GM18511 (cell line): ENCODE measurements around the gene WDR17.

Experiments used
- ATAC-seq: cut with Tn5 transposase; IDR thresholded peaks from one replicate; pipeline ENCODE4 v1.9.1; 2021; ENCODE audit warnings: mild to moderate bottlenecking, moderate library complexity; ENCODE audit not compliant: unreplicated experiment

WDR17 gene

DNA sequence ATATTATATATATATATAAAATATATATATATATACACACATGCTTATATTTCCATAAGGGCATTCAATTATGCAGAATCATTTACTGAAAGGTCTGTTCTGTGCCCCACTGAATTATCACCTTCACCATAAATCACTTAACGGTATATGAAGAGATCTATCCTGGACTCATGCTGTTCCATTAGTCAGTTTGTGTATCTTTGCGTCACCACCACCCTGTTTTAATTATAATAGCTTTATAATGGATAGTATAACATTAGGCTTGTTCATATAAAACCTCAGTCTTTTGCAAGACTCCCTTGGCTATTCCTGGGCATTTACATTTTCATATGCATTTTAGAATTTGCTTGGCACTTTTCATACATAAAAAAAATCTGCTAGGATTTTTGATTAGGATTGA, 19.1 kb downstream of the WDR17 start:
- ATAC-seq, result no peak

DNA sequence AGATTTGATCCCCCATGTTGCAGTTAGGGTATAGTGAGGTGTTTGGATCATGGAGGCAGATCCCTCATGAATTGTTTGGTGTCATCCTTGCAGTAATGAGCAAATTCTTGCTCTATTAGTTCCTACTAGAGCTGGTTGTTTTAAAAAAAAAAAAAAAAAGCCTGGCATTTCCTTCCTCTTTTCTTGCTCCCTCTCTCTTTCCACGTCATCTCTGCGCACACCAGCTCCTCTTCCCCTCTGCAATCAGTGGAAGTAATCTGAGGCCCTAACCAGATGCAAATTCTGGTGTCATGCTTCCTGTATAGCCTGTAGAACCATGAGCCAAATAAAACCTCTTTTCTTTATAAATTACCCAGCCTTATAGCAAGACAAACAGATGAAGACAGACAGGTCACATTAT, 24.5 kb downstream of the WDR17 start:
- ATAC-seq, result peak; percentile 79

DNA sequence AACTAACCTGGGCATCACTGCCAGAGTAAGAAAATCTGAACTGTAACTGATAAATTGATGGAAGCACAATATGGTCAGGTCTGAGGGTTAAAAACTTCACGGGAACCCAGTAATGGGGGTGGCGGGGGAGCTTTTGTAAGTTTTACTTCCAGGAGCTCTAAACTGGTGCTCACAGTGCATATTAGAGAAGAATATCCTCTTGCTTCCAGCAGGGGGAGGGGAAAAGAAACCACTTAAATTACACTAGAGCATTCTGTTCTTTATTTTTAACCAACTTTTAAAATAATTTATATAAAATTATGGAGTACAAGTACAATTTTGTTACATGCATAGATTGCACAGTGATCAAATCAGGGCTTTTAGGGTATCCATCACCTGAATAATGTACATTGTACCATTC, 33.7 kb downstream of the WDR17 start:
- no peak for ATAC-seq

DNA sequence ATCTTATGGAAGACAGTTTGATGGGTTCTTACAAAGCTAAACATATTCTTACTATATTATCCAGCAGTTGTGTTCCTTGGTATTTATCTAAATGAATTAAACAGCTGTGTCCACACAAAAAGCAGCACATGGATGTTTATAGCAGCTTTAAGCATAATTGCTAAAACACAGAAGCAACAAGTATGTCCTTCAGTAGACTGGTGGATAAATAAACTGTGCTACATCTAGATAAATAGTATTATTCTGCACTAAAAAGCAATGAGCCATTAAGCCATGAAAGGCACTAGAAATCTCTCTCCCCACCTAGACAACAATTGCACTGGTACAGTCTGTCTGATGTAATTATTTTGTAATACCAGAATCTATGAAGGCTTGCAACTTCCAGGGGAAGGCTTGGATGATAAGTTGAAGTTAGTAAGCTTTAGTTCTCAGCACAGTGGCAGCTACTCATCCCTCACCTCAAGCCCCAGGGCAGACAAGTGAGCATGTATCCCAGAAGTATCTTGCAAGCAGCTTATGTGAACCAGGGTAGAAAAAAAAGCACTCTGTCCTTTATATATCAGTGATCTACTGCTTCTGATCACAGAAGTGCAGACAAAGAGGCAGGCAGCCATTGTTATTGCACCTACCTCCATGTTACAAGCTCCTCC, 36.9 kb downstream of the WDR17 start:
- ATAC-seq, result no peak

DNA sequence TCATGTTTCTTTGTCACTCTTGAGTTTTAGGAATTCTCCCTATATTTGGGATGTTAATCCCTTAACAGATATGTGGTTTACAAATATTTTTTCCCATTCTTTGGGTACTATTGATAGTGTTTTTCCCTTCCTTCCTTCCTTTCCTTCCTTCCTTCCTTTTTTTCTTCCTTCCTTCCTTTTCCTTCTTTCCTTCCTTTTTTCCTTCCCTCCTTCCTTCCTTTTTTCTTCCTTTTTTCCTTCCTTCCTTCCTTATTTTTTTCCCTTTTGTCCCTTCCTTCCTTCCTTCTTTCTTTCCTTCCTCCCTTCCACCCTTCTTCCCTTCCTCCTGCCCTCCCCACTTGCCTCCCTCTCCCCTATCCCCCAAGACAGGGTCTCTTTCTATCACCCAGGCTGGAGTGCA, 42.1 kb downstream of the WDR17 start:
- ATAC-seq, result no peak

DNA sequence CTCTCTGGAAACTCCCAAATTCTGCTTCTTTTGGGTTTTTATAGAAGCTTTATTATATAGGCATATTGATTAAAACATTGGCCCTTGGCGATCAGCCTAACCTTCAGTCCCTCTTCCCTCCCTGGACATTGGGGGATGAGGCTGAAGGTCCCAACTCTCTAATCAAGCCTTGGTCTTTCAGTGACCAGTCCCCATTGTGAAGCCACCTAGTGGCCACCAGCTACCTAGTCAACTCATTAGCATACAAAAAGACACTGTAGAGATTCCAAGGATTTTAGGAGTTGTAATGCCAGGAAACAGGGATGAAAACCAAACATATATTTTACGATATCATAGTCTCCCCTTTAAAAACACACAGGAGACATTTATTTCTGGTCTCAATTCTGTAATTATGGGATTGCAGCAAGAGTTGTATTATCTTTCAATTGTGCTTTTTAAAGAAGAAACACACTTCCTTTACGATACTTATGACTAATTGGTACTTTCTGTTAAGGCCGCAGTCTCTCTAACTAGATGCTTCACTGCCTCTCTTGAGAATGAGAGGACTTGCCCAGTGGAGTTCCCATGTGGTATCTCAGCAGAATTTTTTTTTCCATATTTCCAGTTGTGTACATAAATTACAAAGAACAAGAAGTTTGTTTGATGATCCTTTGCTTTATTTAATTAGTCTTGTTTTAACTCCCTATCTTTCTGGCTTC, 58.2 kb downstream of the WDR17 start:
- peak; percentile 99 for ATAC-seq

DNA sequence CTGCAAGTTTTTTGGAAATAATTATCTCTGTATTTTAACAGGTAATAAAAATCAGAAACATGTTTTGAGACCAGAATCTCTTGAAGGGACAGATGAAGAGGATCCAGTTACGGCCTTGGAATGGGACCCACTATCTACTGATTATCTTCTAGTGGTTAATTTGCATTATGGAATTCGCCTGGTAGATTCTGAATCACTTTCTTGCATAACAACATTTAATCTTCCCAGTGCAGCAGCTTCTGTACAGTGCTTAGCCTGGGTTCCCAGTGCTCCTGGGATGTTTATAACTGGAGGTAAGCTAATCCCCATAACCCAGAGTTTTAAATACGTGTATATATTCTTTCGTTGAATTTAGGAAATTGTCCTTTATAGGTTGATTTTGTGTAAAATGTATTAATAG, 59.4 kb downstream of the WDR17 start:
- no peak for ATAC-seq

DNA sequence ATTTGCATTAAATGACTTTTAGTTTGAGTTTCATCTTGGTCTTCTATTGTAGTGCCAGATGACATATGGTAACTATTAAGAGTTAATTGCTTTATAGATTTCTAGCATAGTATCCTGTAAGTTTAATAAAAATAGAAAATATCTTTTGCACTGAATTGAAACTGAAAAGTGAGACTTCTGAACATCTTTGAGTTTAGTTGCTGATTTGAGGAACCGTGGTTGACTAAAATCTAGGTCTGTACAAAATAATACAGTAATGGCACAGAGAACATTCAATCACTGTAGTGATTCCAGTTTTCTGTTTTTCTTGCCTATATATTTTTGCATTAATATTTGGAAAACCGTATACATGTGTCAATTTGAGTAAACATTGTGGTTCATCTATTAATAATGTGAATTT, 69.0 kb downstream of the WDR17 start:
- ATAC-seq, result no peak

DNA sequence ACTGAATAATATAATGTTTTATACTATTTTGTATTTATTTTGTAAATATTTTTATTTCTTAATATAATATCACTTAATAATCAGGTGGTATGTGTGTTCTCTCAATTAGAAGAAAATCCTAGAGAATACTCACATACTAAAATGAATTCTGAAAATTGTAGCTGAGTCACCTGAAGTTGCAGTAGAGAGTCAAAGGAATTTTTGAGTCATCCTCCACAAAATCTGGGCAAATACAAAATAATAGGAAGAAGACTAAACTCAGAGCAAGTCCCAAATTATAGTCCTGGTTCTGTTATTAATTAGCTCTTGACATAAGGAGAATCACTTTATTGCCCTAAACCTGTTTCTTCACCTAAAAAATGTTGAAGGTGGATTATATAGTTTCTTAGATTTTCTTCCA, 72.0 kb downstream of the WDR17 start:
- ATAC-seq, result no peak

DNA sequence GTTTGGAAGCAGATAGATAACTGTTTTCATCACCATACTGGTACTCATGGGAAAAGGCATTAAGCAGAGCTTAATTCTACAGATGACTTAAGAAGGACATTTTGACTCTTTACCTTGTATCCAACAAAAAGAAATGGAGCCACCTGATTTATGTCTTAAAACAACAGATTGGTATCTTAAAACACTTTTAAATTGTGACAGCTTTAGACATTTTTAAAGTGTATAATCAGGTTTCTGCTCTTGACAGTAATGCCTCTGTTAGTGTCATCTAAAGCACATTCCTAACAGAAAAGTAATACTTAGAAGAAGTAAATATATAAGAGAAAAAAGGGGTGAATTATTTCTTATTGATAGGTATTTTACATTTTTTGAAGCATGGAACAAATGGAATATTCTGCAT, 73.9 kb downstream of the WDR17 start:
- no peak for ATAC-seq

DNA sequence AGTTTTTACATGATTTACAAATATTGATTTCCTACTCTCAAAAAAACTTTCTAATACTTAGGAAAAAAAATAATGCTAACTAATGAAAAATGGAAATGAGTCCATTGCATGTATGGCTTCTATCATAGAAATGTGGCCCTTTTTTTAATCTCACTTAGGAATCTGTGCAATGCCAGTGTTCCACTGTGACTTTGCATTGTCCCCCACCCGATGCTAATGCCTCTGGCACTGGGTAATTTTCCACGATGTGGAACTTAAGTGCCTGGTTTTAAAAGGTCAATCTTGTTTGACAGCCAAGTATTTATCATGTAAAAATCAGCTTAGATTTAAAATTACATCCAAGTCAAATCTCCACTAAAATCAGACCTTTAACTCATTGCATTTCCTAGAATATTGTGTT, 76.6 kb downstream of the WDR17 start:
- no peak for ATAC-seq

DNA sequence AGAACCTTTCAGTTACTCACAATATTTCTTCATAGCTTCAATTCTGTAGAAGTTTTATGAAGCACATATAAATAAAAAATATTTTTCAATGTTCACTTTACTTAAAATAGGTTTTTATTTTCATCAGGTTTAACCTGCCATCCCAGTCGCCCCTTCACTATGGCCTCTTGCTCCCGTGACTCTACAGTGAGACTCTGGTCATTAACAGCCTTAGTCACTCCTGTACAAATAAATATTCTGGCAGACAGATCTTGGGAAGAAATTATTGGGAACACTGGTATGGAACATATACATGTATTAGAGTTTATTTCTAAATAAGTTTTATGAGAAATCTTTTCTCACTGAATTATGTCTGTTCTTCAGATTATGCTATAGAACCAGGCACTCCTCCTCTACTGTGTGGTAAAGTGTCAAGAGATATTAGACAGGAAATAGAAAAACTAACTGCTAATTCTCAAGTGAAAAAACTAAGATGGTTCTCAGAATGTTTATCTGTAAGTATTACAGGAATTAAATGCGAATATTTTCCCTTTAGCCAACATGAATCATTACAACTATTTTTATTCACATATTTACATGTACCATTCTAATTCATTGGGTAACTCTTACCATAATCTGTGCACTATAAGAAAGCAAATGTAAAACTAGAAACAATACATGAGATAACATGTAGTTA, 84.2 kb downstream of the WDR17 start:
- ATAC-seq, result peak; percentile 23

DNA sequence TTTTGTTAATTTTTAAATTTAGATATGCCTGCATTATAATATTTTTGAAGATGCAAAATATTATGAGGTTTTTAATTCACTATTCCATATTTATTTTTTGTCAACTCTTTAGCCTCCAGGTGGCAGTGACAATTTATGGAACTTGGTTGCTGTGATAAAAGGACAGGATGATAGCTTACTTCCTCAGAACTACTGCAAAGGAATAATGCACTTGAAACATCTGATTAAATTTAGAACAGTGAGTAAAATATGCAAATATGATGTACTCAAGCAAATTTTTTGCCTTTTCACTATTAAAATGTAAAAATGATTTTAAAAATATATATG, 84.7 kb downstream of the WDR17 start:
- ATAC-seq, result peak; percentile 51

DNA sequence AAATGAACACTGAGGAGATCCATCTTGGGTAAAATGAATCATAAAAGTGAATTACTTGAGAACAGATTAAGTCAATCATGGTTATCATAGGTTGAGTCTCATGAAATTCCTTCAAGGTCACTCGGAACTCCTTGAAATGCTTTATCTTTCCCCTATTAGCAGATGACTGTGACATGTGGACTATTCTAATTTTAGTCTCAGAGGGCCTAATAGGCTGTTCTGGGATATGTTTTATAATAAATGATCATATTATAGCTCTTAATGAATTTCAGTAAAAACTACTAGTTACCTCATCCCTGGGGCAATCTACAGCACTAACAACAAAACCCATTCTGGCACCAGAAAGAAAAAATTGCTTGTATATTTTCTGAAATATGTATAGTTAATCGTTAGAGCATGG, 85.1 kb downstream of the WDR17 start:
- no peak for ATAC-seq

DNA sequence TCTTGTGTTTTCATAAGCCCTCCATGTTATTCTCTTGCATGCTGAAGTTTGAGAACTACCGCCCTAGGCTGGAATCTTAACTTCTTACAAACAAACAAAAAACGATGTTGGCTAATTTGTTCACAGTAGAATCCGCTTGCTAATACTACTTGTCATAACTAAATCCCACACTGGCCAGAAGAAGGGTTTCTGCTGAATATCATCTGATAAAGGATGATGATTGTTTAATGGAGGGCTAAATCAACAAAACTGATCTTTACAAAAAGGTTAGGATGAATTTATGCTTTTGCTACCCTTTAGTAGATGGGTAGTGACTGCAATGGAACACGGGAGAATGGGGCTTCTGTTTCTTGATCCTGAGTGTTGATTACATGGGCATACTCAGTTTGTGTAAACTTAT, 87.5 kb downstream of the WDR17 start:
- ATAC-seq, result no peak

DNA sequence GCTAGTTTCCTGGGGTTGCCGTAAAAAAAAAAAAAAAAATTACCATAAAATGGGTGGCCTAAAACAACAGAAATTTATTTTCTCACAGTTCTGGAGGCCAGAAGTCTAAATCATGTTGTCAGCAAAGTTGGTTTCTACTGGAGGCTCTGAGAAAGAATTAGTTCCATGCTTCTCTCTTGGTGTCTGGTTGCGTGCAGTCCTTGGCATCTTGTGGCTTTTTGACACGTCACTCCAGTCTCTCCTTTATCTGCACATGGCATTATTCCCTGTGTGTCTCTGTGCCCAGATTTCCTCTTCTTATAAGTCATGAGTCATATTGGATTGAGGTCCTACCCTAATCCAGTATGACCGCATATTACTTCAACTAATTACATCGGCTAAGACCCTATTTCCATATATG, 91.0 kb downstream of the WDR17 start:
- no peak for ATAC-seq

DNA sequence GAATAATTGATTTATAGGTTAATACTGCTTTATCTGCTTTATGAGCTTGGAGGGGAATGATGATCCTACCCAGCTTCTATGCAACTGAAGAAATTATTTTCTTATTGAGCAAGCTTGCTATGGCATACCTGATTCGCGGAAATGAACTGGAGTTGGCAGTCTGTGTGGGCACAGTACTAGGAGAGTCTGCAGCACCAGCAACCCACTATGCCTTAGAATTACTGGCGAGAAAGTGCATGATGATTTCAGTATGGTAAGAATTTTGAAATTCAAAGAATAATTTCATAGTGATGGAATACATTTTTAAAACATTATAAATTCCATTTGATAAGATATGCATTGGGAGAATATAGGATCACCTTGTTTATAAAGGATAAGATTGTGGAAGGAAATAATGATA, 97.4 kb downstream of the WDR17 start:
- ATAC-seq, result no peak

DNA sequence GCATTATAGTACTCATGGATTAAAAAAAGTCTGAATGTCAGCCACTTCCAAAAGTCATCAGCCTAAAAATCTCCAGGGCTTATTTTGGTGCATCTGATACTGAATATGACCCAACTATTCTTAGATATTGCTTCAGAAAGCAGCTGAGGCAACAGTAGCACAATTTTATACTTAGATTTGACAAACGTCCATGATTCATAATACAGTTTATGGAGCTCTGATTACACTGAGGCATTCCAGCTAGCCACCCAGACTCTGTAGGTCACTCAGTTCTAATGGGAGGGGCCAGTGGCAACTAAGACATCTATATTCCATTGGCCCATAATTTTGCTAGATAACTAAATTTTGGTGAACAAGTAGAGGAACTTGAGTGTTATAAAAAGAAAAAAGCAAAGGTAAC, 119.4 kb downstream of the WDR17 start:
- no peak for ATAC-seq

DNA sequence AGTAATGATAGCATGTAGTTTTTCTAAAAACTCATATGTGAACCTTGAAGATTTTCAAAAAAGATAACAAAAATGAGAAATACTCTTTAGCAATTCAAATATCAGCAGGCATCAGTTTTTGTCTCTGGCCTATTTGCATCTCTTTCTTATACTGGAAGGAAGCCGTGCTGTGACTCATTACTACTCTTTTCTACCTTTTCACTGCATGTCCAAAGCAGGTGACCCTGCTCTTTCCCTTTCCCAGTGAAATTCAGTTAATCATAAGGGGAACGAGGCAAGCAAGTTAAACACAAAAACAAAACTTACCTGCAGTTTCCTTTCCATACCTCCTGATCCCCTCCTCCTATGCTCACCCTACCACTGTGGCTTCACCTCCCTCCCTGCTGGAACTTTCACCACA, 120.4 kb downstream of the WDR17 start:
- no peak for ATAC-seq

DNA sequence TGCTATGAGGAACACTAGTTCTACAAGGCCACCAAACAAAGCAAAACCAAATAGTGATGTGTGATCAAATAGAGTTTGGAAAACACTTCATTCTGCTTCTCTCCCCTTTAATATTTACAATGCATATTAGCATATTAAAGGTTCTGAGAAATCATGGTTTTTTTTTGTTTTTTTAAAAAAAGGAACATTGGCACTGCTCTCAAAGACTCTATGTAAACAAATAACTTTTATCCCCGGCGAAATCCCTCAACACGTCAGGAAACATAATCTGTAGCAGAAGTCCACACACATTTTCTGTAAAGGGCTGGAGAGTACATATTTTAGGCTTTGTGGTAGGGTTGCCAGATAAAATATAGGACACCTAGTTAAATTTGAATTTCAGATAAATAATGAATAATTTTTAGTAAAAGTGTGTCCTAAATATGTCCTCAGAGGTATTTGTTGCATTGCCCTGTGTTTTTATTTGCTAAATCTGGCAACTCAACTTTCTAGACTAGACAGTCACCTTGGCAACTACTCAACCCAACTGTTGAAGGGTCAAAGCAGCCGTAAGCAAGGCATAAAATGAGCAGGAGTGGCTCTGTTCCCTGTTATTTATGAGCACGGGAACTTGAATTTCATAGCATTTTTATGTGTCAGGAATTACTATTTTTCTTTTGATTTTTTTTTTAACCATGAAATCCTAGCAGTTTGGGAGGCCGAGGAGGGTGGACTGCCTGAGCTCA, 121.2 kb downstream of the WDR17 start:
- no peak for ATAC-seq

DNA sequence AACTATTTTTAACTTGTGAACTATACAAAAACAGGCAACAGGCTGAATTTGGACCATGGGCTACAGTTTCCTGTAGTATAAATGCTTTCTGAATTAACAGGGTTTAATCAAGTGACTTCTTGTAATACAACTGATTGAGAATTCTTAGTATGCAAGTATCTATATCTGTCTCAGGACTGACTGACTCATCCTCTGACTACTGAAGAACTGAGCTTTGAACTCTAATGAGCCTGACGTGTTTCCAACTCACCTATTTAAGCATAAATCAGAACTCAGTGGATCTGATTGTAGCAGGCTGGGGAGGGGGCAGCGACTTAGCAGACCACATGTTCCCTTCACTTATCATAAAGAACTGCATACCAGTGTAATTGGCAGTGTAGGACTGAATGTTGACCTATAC, 122.0 kb downstream of the WDR17 start:
- no peak for ATAC-seq

DNA sequence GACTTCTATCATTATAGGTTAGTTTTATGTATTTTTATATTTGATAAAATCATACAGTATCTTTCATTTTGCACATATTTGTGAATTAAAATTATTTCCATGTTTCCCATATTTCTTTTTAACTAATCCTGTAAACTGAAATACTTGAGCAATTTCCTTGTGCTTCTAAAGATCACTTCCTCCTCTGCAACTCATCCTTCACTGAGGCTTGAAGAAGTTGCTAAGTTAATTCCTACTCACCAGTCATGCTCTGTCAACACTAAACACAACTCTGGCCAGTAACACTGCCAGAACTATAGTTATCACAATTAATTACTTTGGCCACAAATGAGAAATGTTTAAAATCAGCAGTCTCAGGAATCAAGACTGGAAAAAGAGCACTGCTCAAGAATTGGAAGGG, 123.0 kb downstream of the WDR17 start:
- ATAC-seq, result no peak
